Measurements from ENCODE around the gene SMCO2. TPM values are rescaled to one million over a fixed set of nuclear protein-coding genes. Genes with fewer than 3 reads are reported as not detected.

The SMCO2 gene
- total and polyA plus RNA-seq, 12 donors, result 0.42 to 0.88 (median 0.56) TPM; not detected in 8

DNA sequence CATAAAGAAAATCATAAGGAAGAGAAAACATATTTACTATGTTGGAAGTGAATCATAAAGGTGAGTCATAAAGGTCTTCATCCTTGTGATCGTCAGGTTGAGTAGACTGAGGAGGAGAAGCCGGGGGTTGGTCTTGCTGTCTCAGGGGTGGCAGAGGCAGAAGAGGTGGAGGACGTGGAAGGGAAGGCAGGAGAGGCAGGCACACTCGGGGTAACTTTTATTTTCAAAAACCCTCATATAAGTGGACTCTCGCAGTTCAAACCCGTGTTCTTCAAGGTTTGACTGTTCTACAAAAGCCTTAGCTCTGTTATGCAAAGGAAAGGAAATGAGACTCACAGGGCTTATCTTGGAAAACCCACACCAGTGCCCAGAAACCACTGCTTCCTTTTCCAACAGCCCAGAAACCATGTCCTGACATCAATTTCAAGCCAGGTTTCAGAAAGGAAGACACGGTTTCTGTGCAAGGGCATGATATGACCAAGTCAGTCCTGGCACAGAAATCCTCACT, 14.0 kb downstream of the SMCO2 start:
- DNase-seq, result no peak
- intact Hi-C loops (cut with DNase I), result no loop called here
- TF ChIP-seq, protein P1, sequence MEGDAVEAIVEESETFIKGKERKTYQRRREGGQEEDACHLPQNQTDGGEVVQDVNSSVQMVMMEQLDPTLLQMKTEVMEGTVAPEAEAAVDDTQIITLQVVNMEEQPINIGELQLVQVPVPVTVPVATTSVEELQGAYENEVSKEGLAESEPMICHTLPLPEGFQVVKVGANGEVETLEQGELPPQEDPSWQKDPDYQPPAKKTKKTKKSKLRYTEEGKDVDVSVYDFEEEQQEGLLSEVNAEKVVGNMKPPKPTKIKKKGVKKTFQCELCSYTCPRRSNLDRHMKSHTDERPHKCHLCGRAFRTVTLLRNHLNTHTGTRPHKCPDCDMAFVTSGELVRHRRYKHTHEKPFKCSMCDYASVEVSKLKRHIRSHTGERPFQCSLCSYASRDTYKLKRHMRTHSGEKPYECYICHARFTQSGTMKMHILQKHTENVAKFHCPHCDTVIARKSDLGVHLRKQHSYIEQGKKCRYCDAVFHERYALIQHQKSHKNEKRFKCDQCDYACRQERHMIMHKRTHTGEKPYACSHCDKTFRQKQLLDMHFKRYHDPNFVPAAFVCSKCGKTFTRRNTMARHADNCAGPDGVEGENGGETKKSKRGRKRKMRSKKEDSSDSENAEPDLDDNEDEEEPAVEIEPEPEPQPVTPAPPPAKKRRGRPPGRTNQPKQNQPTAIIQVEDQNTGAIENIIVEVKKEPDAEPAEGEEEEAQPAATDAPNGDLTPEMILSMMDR (IDR thresholded peaks at IDR 0.05), result no peak
- TF ChIP-seq POLR2A (IDR thresholded peaks at IDR 0.05), result no peak

DNA sequence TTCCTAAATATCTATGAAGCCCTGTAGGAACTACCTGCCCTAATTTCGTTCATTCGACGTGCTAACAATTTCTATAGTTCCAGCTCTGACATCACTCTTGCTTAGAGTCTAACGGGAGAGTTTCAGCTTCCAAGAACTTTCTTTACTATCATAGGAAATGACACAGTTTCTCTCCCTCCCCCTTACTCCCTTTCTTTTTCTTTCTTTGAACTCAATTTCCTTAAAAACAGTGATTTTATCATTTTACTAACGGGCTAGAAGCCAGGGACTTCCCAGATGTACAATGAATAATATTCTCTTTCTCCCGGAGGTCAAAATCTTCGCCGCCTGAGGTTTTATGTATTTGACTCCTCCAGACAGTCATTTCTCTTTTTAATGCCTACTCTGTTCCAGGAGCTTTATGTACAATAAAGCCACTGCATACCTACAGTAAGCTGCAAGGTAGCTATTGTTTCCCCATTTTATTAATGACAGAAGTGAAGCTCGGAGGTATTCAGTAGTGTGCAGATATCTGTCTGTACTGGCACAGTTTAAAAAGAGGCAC, 15.7 kb downstream of the SMCO2 start:
- no peak for TF ChIP-seq POLR2A (IDR thresholded peaks at IDR 0.05)
- TF ChIP-seq, protein P1 (IDR thresholded peaks at IDR 0.05), result no peak
- no peaks in the 10 kb centered on the region for H3K27me3 ChIP-seq
- H3K27ac ChIP-seq, result peak overlapping the region in 3 of 5 donors; percentile 12 to 71 (median 49)
- DNase-seq, result peak in 2 of 7 donors; percentile 27 to 44
- no peak overlapping the region for H3K4me3 ChIP-seq
- no peaks in the 10 kb centered on the region for H3K9me3 ChIP-seq (replicated peaks in 1 of 3)
- intact Hi-C loops (cut with DNase I), result no loop called here
- WGBS, 4 donors, result 3 to 10% (median 6%) methylated on average over 9 of the region's 9 CpGs
- peaks cover 11 to 19% of the 10 kb centered on the region in 2 donors for H3K4me1 ChIP-seq (replicated peaks in 1 of 2)
- no peaks in the 10 kb centered on the region for H3K36me3 ChIP-seq (replicated peaks in 1 of 2)

More for the DNA sequence above, 14.0 kb downstream of the SMCO2 start:
- Histone ChIP-seq H3K27ac (no peak overlapping the region), H3K27me3 (no peaks in the 10 kb centered on the region), H3K9me3 (replicated peaks in 1 of 3) (no peaks in the 10 kb centered on the region), H3K4me1 (replicated peaks in 1 of 2) (peaks cover 11 to 19% of the 10 kb centered on the region in 2 donors), H3K36me3 (replicated peaks in 1 of 2) (no peaks in the 10 kb centered on the region), H3K4me3 (no peak overlapping the region)
- 48 to 60% (median 55%) methylated on average over 7 of the region's 7 CpGs for WGBS, 4 donors

DNA sequence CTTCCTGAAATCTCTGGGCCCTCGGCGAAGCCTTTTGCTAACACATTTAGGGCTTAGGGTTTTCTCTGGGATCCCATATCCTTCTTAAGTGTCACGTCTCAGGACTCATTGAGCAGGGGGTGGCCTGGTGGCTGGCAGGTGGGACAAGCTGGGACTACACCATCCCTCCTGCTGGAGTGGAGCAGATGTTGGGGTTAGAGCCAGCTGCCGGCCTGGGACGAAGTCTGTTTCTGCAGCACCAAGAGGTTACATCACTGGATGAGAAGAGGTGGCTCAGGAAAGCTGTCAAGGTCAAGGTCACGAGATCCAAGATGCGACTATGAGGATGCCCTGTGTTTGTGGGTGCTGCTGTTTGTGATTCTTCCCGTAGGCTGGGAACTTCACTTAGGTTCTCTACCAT, 16.3 kb downstream of the SMCO2 start:
- DNase-seq, result peak in 4 of 7 donors; percentile 22 to 32 (median 24)
- WGBS, 4 donors, result 51 to 61% (median 55%) methylated on average over 7 to 8 of the region's 8 CpGs
- intact Hi-C loops (cut with DNase I), result no loop called here

DNA sequence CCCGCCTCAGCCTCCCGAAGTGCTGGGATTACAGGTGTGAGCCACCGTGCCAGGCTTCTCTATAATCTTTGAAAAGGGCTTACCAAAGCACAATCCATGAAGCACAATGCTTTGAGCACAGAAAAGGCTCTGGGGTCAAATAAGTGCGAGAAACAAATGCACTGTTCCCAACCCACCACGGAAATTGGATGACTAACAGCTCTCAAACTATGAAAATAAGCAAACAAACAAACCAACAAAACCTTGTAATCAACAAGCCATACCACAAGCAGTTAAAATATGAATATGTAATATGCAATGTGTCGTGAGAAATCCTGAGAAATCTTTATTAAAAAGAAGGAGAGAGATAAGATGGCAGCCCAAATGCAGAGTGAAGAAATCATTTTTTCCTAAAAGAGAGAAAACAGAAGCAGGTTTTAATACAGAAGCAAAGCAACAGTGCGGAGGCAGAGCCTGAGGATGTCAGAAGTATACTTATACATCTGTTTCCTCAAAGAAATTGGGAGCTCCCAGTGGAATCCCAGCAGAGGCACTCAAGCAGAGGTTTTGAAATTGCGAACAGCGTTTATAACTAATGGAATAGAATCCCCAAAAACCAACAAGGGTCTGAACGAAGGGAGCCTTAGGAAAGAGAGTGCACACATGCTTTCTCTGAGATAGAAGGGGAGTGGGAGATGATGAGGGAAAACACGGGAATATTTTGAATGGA, 17.1 kb downstream of the SMCO2 start:
- TF ChIP-seq, protein P1 (IDR thresholded peaks at IDR 0.05), result no peak
- TF ChIP-seq POLR2A (IDR thresholded peaks at IDR 0.05), result no peak
- Histone ChIP-seq H3K27me3 (no peaks in the 10 kb centered on the region), H3K36me3 (replicated peaks in 1 of 2) (no peaks in the 10 kb centered on the region), H3K4me1 (replicated peaks in 1 of 2) (peaks cover 11 to 19% of the 10 kb centered on the region in 2 donors), H3K9me3 (replicated peaks in 1 of 3) (no peaks in the 10 kb centered on the region), H3K4me3 (no peak overlapping the region), H3K27ac (peak overlapping the region in 1 of 5 donors; percentile 61)
- 57 to 62% (median 60%) methylated on average over 10 to 11 of the region's 11 CpGs for WGBS, 4 donors
- no peak for DNase-seq
- intact Hi-C loops (cut with DNase I), result no loop called here

More for the DNA sequence above, 16.3 kb downstream of the SMCO2 start:
- Histone ChIP-seq H3K4me1 (replicated peaks in 1 of 2) (peaks cover 11 to 19% of the 10 kb centered on the region in 2 donors), H3K9me3 (replicated peaks in 1 of 3) (no peaks in the 10 kb centered on the region), H3K4me3 (no peak overlapping the region), H3K36me3 (replicated peaks in 1 of 2) (no peaks in the 10 kb centered on the region), H3K27ac (peak overlapping the region in 3 of 5 donors; percentile 12 to 71 (median 49)), H3K27me3 (no peaks in the 10 kb centered on the region)
- TF ChIP-seq, protein P1 (IDR thresholded peaks at IDR 0.05), result no peak
- TF ChIP-seq POLR2A (IDR thresholded peaks at IDR 0.05), result no peak

Data from adrenal gland (tissue), 12 donors.